ENCODE results near the gene APC2.
A peak's percentile ranks its signal among the peaks of the same experiment; 100 is the strongest.

The APC2 gene

DNA sequence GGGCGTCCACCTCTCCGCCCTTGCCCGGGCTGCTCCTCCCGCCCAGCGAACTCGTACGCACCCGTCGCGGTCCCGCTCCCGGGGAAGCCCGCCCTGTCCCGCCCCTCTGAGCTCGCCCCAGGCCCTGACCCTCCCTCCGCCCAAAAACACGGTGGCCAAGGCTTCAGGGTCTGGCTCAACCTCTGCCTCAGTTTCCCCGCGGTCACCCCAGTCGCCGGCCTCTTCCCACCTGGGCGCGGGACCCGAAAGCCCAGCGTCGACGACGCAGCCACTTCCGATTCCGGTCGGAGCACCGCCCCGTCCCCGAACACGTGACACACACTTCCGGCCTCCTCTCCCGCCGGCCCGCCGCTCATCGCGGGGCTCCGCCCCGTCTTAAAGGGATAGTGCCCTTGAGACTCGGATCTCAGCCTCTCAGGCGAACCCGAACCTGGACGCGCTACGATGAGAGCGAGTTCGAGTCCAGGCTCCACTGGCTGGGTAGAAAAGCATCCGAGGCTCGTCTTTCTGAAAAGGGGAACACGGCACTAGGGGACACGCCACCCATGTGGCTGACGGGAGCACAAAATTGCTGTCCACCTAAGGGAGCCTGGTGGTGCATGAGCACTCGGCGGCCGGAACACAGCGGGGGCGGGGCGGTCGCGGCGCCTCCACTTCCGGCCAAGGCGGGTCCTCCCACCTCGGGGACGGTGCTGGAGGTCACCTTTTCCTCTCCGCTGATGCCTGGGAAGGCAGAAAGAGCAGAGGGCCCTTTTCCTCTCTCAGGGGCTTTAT, 29.2 kb downstream of the APC2 start, which contains the start of gene C19orf25:
C19orf25 (minus strand) TSS at position 282 of the 774 bp plus-strand sequence. CDS start 312 bp downstream, outside the sequence.
- peak within 1 kb of the TSS; percentile 55 to 64 for H3K9ac ChIP-seq (ENCODE audit: low read length in 2 of 2)
- no peaks in the 10 kb centered on the region for H3K27me3 ChIP-seq (ENCODE audit: control insufficient read depth in 1 of 2, insufficient read depth in 2 of 2, low read length in 2 of 2)
- H3K27ac ChIP-seq (ENCODE audit: low read length), result peak within 1 kb of the TSS; percentile 37
- H3K9me3 ChIP-seq (ENCODE audit: control insufficient read depth in 2 of 2, low read length in 2 of 2), result no peaks in the 10 kb centered on the region
- peaks cover 18% of the 10 kb centered on the region for H3K4me1 ChIP-seq (ENCODE audit: control insufficient read depth, insufficient read depth, low read length)
- H3K4me3 ChIP-seq (ENCODE audit: low read length in 2 of 2), result peak within 1 kb of the TSS; percentile 88 to 90
- H3K36me3 ChIP-seq (ENCODE audit: control insufficient read depth in 2 of 2, insufficient read depth in 2 of 2, low read length in 2 of 2), result peaks cover 4% of the 10 kb centered on the region in 2 donors

DNA sequence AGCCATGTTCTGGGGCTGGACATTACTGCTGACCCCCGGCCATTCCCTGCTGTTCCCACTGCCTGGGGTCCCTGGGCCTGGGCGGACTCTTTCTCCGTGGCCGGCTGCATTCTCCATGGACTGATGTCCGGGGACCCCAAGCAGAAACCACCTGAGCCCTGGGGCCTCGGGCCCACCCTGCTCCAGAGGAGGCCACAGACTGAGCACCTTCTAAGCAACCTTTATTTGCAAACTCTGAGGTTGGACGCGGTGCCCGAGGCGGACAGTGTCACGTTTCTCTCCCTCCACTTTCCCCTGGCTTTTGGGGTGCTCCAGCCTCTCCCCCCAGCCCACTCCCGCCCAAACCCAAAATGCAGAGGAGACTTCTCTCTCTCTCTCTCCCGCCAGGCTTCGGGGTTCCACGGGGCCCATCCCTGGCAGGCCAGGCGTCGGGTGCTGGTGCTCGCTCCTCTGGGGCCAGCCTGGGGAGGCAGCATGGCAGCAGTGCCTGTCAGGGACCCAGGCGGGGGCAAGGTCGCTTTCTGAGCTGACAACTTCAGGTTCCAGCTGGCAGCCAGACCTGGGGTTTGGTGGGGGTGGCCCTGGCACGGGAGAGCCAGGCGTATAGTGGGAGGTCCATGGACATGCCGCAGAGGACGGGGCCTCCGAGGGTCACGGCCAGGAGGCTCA, 31.4 kb downstream of the APC2 start:
- no peak overlapping the region for H3K27ac ChIP-seq (ENCODE audit: low read length)
- H3K27me3 ChIP-seq (ENCODE audit: control insufficient read depth in 1 of 2, insufficient read depth in 2 of 2, low read length in 2 of 2), result no peaks in the 10 kb centered on the region
- H3K4me1 ChIP-seq (ENCODE audit: control insufficient read depth, insufficient read depth, low read length), result peaks cover 18% of the 10 kb centered on the region
- peaks cover 0 to 3% of the 10 kb centered on the region in 2 donors for H3K36me3 ChIP-seq (ENCODE audit: control insufficient read depth in 2 of 2, insufficient read depth in 2 of 2, low read length in 2 of 2)
- no peak overlapping the region for H3K9ac ChIP-seq (ENCODE audit: low read length in 2 of 2)
- no peak overlapping the region for H3K4me3 ChIP-seq (ENCODE audit: low read length in 2 of 2)
- no peaks in the 10 kb centered on the region for H3K9me3 ChIP-seq (ENCODE audit: control insufficient read depth in 2 of 2, low read length in 2 of 2)

GRCh38 chr19:1481893-1482360, 32.0 kb downstream of the APC2 start:
- Histone ChIP-seq H3K36me3 (ENCODE audit: control insufficient read depth in 2 of 2, insufficient read depth in 2 of 2, low read length in 2 of 2) (no peaks in the 10 kb centered on the region), H3K9me3 (ENCODE audit: control insufficient read depth in 2 of 2, low read length in 2 of 2) (no peaks in the 10 kb centered on the region)

DNA sequence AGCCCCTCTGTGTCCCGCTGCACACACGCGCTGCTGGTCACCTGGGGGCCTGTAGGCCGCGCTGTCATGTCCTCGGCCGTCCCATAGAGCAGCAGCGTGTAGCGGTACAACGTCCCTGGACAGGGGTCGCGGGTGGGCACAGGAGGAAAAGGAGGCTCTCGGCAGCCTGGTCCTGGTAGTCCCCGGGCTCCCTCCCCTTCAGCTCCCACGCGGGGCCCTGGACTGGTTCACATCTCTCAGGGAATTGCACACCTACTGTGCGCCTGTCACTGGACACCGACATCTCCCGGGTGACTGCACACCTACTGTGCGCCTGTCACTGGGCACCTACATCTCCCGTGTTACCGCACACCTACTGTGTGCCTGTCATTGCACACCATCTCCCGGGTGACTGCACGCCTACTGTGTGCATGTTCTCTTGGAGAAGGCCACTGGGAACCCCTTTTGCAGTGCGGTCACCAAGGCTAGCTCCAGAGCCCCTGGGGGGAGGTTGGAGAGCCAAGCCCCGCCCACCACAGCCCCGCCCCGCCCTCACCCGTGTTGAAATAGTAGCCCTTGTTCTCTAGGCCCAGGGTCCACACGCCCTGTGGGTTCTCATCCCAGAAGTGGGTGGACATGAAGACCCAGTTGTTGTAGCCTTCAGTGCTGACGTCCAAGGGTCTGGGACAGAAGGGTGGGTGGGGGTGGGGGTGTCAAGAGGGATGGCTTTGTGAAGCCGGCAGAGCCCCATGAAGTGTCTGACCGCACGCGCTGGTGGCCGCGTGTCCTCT, 32.6 kb downstream of the APC2 start:
- no peaks in the 10 kb centered on the region for H3K27me3 ChIP-seq (ENCODE audit: control insufficient read depth in 1 of 2, insufficient read depth in 2 of 2, low read length in 2 of 2)
- H3K27ac ChIP-seq (ENCODE audit: low read length), result no peak overlapping the region
- peaks cover 15% of the 10 kb centered on the region for H3K4me1 ChIP-seq (ENCODE audit: control insufficient read depth, insufficient read depth, low read length)
- H3K9me3 ChIP-seq (ENCODE audit: control insufficient read depth in 2 of 2, low read length in 2 of 2), result no peaks in the 10 kb centered on the region
- H3K4me3 ChIP-seq (ENCODE audit: low read length in 2 of 2), result no peak overlapping the region
- H3K9ac ChIP-seq (ENCODE audit: low read length in 2 of 2), result no peak overlapping the region
- no peaks in the 10 kb centered on the region for H3K36me3 ChIP-seq (ENCODE audit: control insufficient read depth in 2 of 2, insufficient read depth in 2 of 2, low read length in 2 of 2)

More at GRCh38 chr19:1481893-1482360, 32.0 kb downstream of the APC2 start:
- H3K4me3 ChIP-seq (ENCODE audit: low read length in 2 of 2), result no peak overlapping the region
- peaks cover 18% of the 10 kb centered on the region for H3K4me1 ChIP-seq (ENCODE audit: control insufficient read depth, insufficient read depth, low read length)
- H3K9ac ChIP-seq (ENCODE audit: low read length in 2 of 2), result no peak overlapping the region
- no peaks in the 10 kb centered on the region for H3K27me3 ChIP-seq (ENCODE audit: control insufficient read depth in 1 of 2, insufficient read depth in 2 of 2, low read length in 2 of 2)
- H3K27ac ChIP-seq (ENCODE audit: low read length), result no peak overlapping the region

- no peak overlapping the region for H3K27ac ChIP-seq (ENCODE audit: low read length)
- H3K4me3 ChIP-seq (ENCODE audit: low read length in 2 of 2), result no peak overlapping the region
- no peaks in the 10 kb centered on the region for H3K36me3 ChIP-seq (ENCODE audit: control insufficient read depth in 2 of 2, insufficient read depth in 2 of 2, low read length in 2 of 2)
- H3K4me1 ChIP-seq (ENCODE audit: control insufficient read depth, insufficient read depth, low read length), result peaks cover 9% of the 10 kb centered on the region
- no peaks in the 10 kb centered on the region for H3K9me3 ChIP-seq (ENCODE audit: control insufficient read depth in 2 of 2, low read length in 2 of 2)
- H3K27me3 ChIP-seq (ENCODE audit: control insufficient read depth in 1 of 2, insufficient read depth in 2 of 2, low read length in 2 of 2), result no peaks in the 10 kb centered on the region
- H3K9ac ChIP-seq (ENCODE audit: low read length in 2 of 2), result no peak overlapping the region
Measured at GRCh38 chr19:1483131-1483978, 33.4 kb downstream of the APC2 start.

- Histone ChIP-seq H3K4me1 (ENCODE audit: control insufficient read depth, insufficient read depth, low read length) (peaks cover 6% of the 10 kb centered on the region), H3K9me3 (ENCODE audit: control insufficient read depth in 2 of 2, low read length in 2 of 2) (no peaks in the 10 kb centered on the region), H3K27ac (ENCODE audit: low read length) (no peak overlapping the region), H3K36me3 (ENCODE audit: control insufficient read depth in 2 of 2, insufficient read depth in 2 of 2, low read length in 2 of 2) (no peaks in the 10 kb centered on the region), H3K4me3 (ENCODE audit: low read length in 2 of 2) (no peak overlapping the region), H3K27me3 (ENCODE audit: control insufficient read depth in 1 of 2, insufficient read depth in 2 of 2, low read length in 2 of 2) (no peaks in the 10 kb centered on the region), H3K9ac (ENCODE audit: low read length in 2 of 2) (no peak overlapping the region)
Measured at GRCh38 chr19:1483979-1484428, 34.1 kb downstream of the APC2 start.

DNA sequence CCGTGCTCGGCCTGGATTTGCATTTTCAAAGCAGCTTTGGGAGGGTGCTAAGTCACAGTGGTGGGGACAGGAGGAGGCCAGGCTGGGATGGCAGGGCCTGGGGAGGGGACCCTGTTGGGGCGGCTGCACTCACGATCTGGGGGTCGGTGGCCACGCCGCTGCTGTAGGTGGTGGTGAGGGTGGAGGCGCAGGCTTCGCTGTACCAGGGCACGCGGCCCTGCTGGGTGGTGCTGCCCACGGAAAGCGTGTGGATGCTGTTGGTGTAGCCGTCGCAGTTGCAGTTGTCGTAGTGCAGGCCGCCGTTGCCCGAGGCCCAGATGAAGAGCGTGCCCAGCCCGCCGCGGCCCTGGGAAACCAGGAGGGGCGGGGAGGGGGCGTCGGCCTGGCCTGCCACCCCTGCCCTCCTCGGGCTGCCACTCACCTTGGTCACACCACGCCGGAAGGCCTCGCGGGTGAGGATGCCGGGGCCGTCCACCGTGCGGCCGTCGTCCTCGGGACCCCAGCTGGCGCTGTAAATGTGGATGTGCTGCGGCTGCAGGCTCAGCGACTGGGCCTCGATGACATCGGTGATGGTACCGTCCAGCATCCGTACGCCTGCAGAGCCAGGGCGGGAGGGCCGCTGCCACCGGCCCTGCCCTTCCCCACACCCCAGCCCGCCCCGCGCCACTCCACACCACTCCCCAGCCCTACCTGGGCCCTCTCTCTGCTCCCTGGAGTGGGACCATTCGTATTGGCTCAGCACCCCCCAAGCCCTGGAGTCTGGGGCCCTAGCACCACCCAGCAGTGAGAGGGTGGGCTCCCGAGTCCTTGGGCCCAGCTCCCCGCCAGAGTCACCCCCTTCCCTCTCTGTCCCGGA, 37.0 kb downstream of the APC2 start:
- Histone ChIP-seq H3K4me1 (ENCODE audit: control insufficient read depth, insufficient read depth, low read length) (peaks cover 19% of the 10 kb centered on the region), H3K4me3 (ENCODE audit: low read length in 2 of 2) (no peak overlapping the region), H3K36me3 (ENCODE audit: control insufficient read depth in 2 of 2, insufficient read depth in 2 of 2, low read length in 2 of 2) (no peaks in the 10 kb centered on the region), H3K27me3 (ENCODE audit: control insufficient read depth in 1 of 2, insufficient read depth in 2 of 2, low read length in 2 of 2) (peaks cover 4 to 5% of the 10 kb centered on the region in 2 donors), H3K9me3 (ENCODE audit: control insufficient read depth in 2 of 2, low read length in 2 of 2) (no peaks in the 10 kb centered on the region), H3K27ac (ENCODE audit: low read length) (no peak overlapping the region), H3K9ac (ENCODE audit: low read length in 2 of 2) (no peak overlapping the region)

GRCh38 chr19:1487576-1488281, 37.8 kb downstream of the APC2 start:
- Histone ChIP-seq H3K4me3 (ENCODE audit: low read length in 2 of 2) (no peak overlapping the region), H3K4me1 (ENCODE audit: control insufficient read depth, insufficient read depth, low read length) (peaks cover 19% of the 10 kb centered on the region), H3K27me3 (ENCODE audit: control insufficient read depth in 1 of 2, insufficient read depth in 2 of 2, low read length in 2 of 2) (peaks cover 10% of the 10 kb centered on the region in 2 donors), H3K9ac (ENCODE audit: low read length in 2 of 2) (no peak overlapping the region), H3K36me3 (ENCODE audit: control insufficient read depth in 2 of 2, insufficient read depth in 2 of 2, low read length in 2 of 2) (no peaks in the 10 kb centered on the region), H3K27ac (ENCODE audit: low read length) (no peak overlapping the region), H3K9me3 (ENCODE audit: control insufficient read depth in 2 of 2, low read length in 2 of 2) (no peaks in the 10 kb centered on the region)

GRCh38 chr19:1488282-1488601, 38.3 kb downstream of the APC2 start:
- Histone ChIP-seq H3K9me3 (ENCODE audit: control insufficient read depth in 2 of 2, low read length in 2 of 2) (no peaks in the 10 kb centered on the region), H3K27me3 (ENCODE audit: control insufficient read depth in 1 of 2, insufficient read depth in 2 of 2, low read length in 2 of 2) (peaks cover 13 to 14% of the 10 kb centered on the region in 2 donors), H3K4me3 (ENCODE audit: low read length in 2 of 2) (no peak overlapping the region), H3K4me1 (ENCODE audit: control insufficient read depth, insufficient read depth, low read length) (peaks cover 19% of the 10 kb centered on the region), H3K36me3 (ENCODE audit: control insufficient read depth in 2 of 2, insufficient read depth in 2 of 2, low read length in 2 of 2) (no peaks in the 10 kb centered on the region), H3K27ac (ENCODE audit: low read length) (no peak overlapping the region), H3K9ac (ENCODE audit: low read length in 2 of 2) (no peak overlapping the region)
